Measurements from ENCODE around the gene THAP12.

THAP12 gene

GRCh38 chr11:76379807-76380158, 1.1 kb downstream of the THAP12 start:
- no peak for DNase-seq

- DNase-seq: no peak
These were observed 4.0 kb downstream of the THAP12 start for GRCh38 chr11:76376746-76377558.

- no peak for DNase-seq
These were observed 9.8 kb downstream of the THAP12 start for GRCh38 chr11:76371170-76371569.

GRCh38 chr11:76369406-76369805, 11.5 kb downstream of the THAP12 start:
- no peak for DNase-seq

GRCh38 chr11:76368490-76368889, 12.4 kb downstream of the THAP12 start:
- no peak for DNase-seq

- DNase-seq: no peak
These were observed 15.8 kb downstream of the THAP12 start for GRCh38 chr11:76365038-76365679.

- DNase-seq: no peak
These were observed 18.2 kb downstream of the THAP12 start for GRCh38 chr11:76362716-76363115.

GRCh38 chr11:76361776-76362175, 19.2 kb downstream of the THAP12 start:
- DNase-seq: no peak

GRCh38 chr11:76361374-76361773, 19.6 kb downstream of the THAP12 start:
- DNase-seq: no peak

GRCh38 chr11:76355172-76355571, 25.8 kb downstream of the THAP12 start:
- DNase-seq: no peak

GRCh38 chr11:76348348-76348747, 32.6 kb downstream of the THAP12 start:
- DNase-seq: no peak

GRCh38 chr11:76347466-76347865, 33.5 kb downstream of the THAP12 start:
- DNase-seq: no peak

- DNase-seq: no peak
These were observed 41.7 kb downstream of the THAP12 start for GRCh38 chr11:76339221-76339620.

GRCh38 chr11:76337923-76338322, 43.0 kb downstream of the THAP12 start:
- no peak for DNase-seq

GRCh38 chr11:76337469-76337868, 43.5 kb downstream of the THAP12 start:
- DNase-seq: no peak

- DNase-seq: no peak
These were observed 44.3 kb downstream of the THAP12 start for GRCh38 chr11:76336597-76336996.

- DNase-seq: no peak
These were observed 45.1 kb downstream of the THAP12 start for GRCh38 chr11:76335842-76336241.

- no peak for DNase-seq
These were observed 46.0 kb downstream of the THAP12 start for GRCh38 chr11:76334826-76335389.

GRCh38 chr11:76330651-76331050, 50.3 kb downstream of the THAP12 start:
- DNase-seq: no peak

GRCh38 chr11:76329983-76330382, 50.9 kb downstream of the THAP12 start:
- no peak for DNase-seq

- DNase-seq: no peak
These were observed 51.8 kb downstream of the THAP12 start for GRCh38 chr11:76329084-76329648.

GRCh38 chr11:76327756-76328388, 53.1 kb downstream of the THAP12 start:
- no peak for DNase-seq

- DNase-seq: no peak
These were observed 53.7 kb downstream of the THAP12 start for GRCh38 chr11:76327202-76327601.
